ENCODE results near the gene RIBC2. TPM values are rescaled to one million over a fixed set of nuclear protein-coding genes. Genes with fewer than 3 reads are reported as not detected.
"Not testable (repeated sequence)": the region's sequence is repeated elsewhere in the genome, so short reads cannot be mapped to it uniquely, and the experiment has no call there.

Gene RIBC2
- polyA plus RNA-seq, 3 donors from 2014 or later = 0.13 TPM; not detected in 2

- H3K9me3 Mint-ChIP-seq = no peaks in the 10 kb centered on the region
- peaks cover 2 to 7% of the 10 kb centered on the region in 2 donors for H3K4me1 Mint-ChIP-seq
- no peak overlapping the region for H3K27ac Mint-ChIP-seq
- H3K36me3 Mint-ChIP-seq = no peaks in the 10 kb centered on the region
- DNase-seq = no peak
- peaks cover 0 to 13% (median 0%) of the 10 kb centered on the region in 3 donors for H3K27me3 Mint-ChIP-seq (ENCODE audit: low read depth in 3 of 3)
- H3K4me3 Mint-ChIP-seq = no peak overlapping the region
Observed at GRCh38 chr22:45445031-45445710, 31.7 kb downstream of the RIBC2 start.

GRCh38 chr22:45446216-45446615 lies 32.7 kb downstream of the RIBC2 start:
- Mint-ChIP-seq H3K9me3 (no peaks in the 10 kb centered on the region), H3K27ac (no peak overlapping the region), H3K4me3 (no peak overlapping the region), H3K4me1 (no peaks in the 10 kb centered on the region), H3K27me3 (ENCODE audit: low read depth in 3 of 3) (peaks cover 0 to 13% (median under 1%) of the 10 kb centered on the region in 3 donors), H3K36me3 (no peaks in the 10 kb centered on the region)
- DNase-seq = no peak

- not testable (repeated sequence) for H3K4me3 Mint-ChIP-seq, DNase-seq, H3K4me1 Mint-ChIP-seq, H3K36me3 Mint-ChIP-seq, H3K27ac Mint-ChIP-seq, H3K9me3 Mint-ChIP-seq
- H3K27me3 Mint-ChIP-seq (ENCODE audit: low read depth in 3 of 3) = peaks cover 2 to 15% (median 2%) of the 10 kb centered on the region in 3 donors
Observed at GRCh38 chr22:45447596-45447995, 34.1 kb downstream of the RIBC2 start.

- Mint-ChIP-seq H3K27me3 (ENCODE audit: low read depth in 3 of 3) (peaks cover 2 to 12% (median 2%) of the 10 kb centered on the region in 3 donors), H3K9me3 (no peaks in the 10 kb centered on the region), H3K4me3 (no peak overlapping the region)
Observed at GRCh38 chr22:45448431-45448830, 34.9 kb downstream of the RIBC2 start.

GRCh38 chr22:45449442-45449841 lies 35.9 kb downstream of the RIBC2 start:
- not testable (repeated sequence) for DNase-seq, H3K4me3 Mint-ChIP-seq, H3K36me3 Mint-ChIP-seq, H3K9me3 Mint-ChIP-seq, H3K27ac Mint-ChIP-seq, H3K4me1 Mint-ChIP-seq
- peaks cover 2 to 11% (median 2%) of the 10 kb centered on the region in 3 donors for H3K27me3 Mint-ChIP-seq (ENCODE audit: low read depth in 3 of 3)

More at GRCh38 chr22:45448431-45448830, 34.9 kb downstream of the RIBC2 start:
- DNase-seq = no peak
- H3K4me1 Mint-ChIP-seq = no peaks in the 10 kb centered on the region
- no peak overlapping the region for H3K27ac Mint-ChIP-seq
- H3K36me3 Mint-ChIP-seq = no peaks in the 10 kb centered on the region

- no peak for DNase-seq
- Mint-ChIP-seq H3K4me1 (no peaks in the 10 kb centered on the region), H3K36me3 (no peaks in the 10 kb centered on the region)
Observed at GRCh38 chr22:45450101-45450785, 36.8 kb downstream of the RIBC2 start.

GRCh38 chr22:45450921-45451651 lies 37.6 kb downstream of the RIBC2 start:
- H3K4me3 Mint-ChIP-seq = no peak overlapping the region
- H3K27me3 Mint-ChIP-seq (ENCODE audit: low read depth in 3 of 3) = peaks cover 2 to 5% (median 2%) of the 10 kb centered on the region in 3 donors
- H3K9me3 Mint-ChIP-seq = no peaks in the 10 kb centered on the region
- DNase-seq = no peak
- H3K27ac Mint-ChIP-seq = no peak overlapping the region
- H3K36me3 Mint-ChIP-seq = no peaks in the 10 kb centered on the region
- no peaks in the 10 kb centered on the region for H3K4me1 Mint-ChIP-seq

More at GRCh38 chr22:45450101-45450785, 36.8 kb downstream of the RIBC2 start:
- Mint-ChIP-seq H3K27ac (no peak overlapping the region), H3K4me3 (no peak overlapping the region), H3K9me3 (no peaks in the 10 kb centered on the region), H3K27me3 (ENCODE audit: low read depth in 3 of 3) (peaks cover 2 to 5% (median 2%) of the 10 kb centered on the region in 3 donors)

GRCh38 chr22:45451972-45452371 lies 38.5 kb downstream of the RIBC2 start:
- Mint-ChIP-seq H3K27ac (no peak overlapping the region), H3K4me1 (no peaks in the 10 kb centered on the region), H3K9me3 (no peaks in the 10 kb centered on the region), H3K36me3 (no peaks in the 10 kb centered on the region), H3K27me3 (ENCODE audit: low read depth in 3 of 3) (peaks cover 2 to 3% (median 2%) of the 10 kb centered on the region in 3 donors), H3K4me3 (no peak overlapping the region)
- no peak for DNase-seq

GRCh38 chr22:45452565-45453379 lies 39.3 kb downstream of the RIBC2 start:
- Mint-ChIP-seq H3K9me3 (no peaks in the 10 kb centered on the region), H3K4me1 (no peaks in the 10 kb centered on the region), H3K4me3 (no peak overlapping the region), H3K36me3 (no peaks in the 10 kb centered on the region), H3K27me3 (ENCODE audit: low read depth in 3 of 3) (peaks cover 2 to 4% (median 2%) of the 10 kb centered on the region in 3 donors), H3K27ac (no peak overlapping the region)
- DNase-seq = no peak

- H3K4me1 Mint-ChIP-seq = no peaks in the 10 kb centered on the region
- H3K9me3 Mint-ChIP-seq = no peaks in the 10 kb centered on the region
- no peaks in the 10 kb centered on the region for H3K36me3 Mint-ChIP-seq
- H3K27ac Mint-ChIP-seq = no peak overlapping the region
- H3K4me3 Mint-ChIP-seq = no peak overlapping the region
- H3K27me3 Mint-ChIP-seq (ENCODE audit: low read depth in 3 of 3) = peaks cover 2 to 4% (median 2%) of the 10 kb centered on the region in 3 donors
- no peak for DNase-seq
Observed at GRCh38 chr22:45453764-45454163, 40.3 kb downstream of the RIBC2 start.

GRCh38 chr22:45454275-45454674 lies 40.8 kb downstream of the RIBC2 start:
- Mint-ChIP-seq H3K27ac (no peak overlapping the region), H3K36me3 (no peaks in the 10 kb centered on the region), H3K9me3 (no peaks in the 10 kb centered on the region), H3K4me3 (no peak overlapping the region), H3K4me1 (no peaks in the 10 kb centered on the region), H3K27me3 (ENCODE audit: low read depth in 3 of 3) (peaks cover 2 to 4% (median 4%) of the 10 kb centered on the region in 3 donors)
- no peak for DNase-seq

- Mint-ChIP-seq H3K27ac (no peak overlapping the region), H3K4me1 (no peaks in the 10 kb centered on the region), H3K9me3 (no peaks in the 10 kb centered on the region), H3K36me3 (no peaks in the 10 kb centered on the region), H3K4me3 (no peak overlapping the region), H3K27me3 (ENCODE audit: low read depth in 3 of 3) (peaks cover 2 to 4% (median 4%) of the 10 kb centered on the region in 3 donors)
- no peak for DNase-seq
Observed at GRCh38 chr22:45455212-45455611, 41.7 kb downstream of the RIBC2 start.

- Mint-ChIP-seq H3K36me3 (no peaks in the 10 kb centered on the region), H3K4me1 (no peaks in the 10 kb centered on the region), H3K27ac (no peak overlapping the region), H3K9me3 (no peaks in the 10 kb centered on the region), H3K27me3 (ENCODE audit: low read depth in 3 of 3) (peaks cover 2 to 4% (median 4%) of the 10 kb centered on the region in 3 donors), H3K4me3 (no peak overlapping the region)
- DNase-seq = no peak
Observed at GRCh38 chr22:45455621-45456020, 42.1 kb downstream of the RIBC2 start.
